HepG2 (cell line): Measurements from ENCODE around the gene EBF4. TPM values are rescaled to one million over a fixed set of nuclear protein-coding genes. Genes with fewer than 3 reads are reported as not detected.

Experiments used
- DPF2 ChIP-seq: sonication (generic); formaldehyde crosslinking; IDR thresholded peaks from 2 replicates; pipeline ENCODE4 v1.4.0; 2020; ENCODE audit warnings: mild to moderate bottlenecking, low read depth, missing genetic modification reagents, borderline replicate concordance
- EZH2 ChIP-seq: conservative IDR thresholded peaks from 2 replicates; pipeline ENCODE4 v1.6.1; 2012; ENCODE audit warnings: mild to moderate bottlenecking, low read depth, low read length, moderate library complexity
- HDAC1 ChIP-seq: sonication (generic); formaldehyde crosslinking; IDR thresholded peaks from 2 replicates; pipeline ENCODE4 v1.5.1; 2020; ENCODE audit warnings: mild to moderate bottlenecking, missing genetic modification reagents
- HNRNPUL1 ChIP-seq: fragments of 200-400 bp; formaldehyde crosslinking; IDR thresholded peaks from 2 replicates; pipeline ENCODE4 v1.6.1; 2017; ENCODE audit warnings: low read depth, mild to moderate bottlenecking, low read length, moderate library complexity
- NFIC ChIP-seq: IDR thresholded peaks from 2 replicates; pipeline ENCODE4 v1.6.1; 2012; ENCODE audit warnings: mild to moderate bottlenecking, low read length, inconsistent platforms
- NRL ChIP-seq: sonication (generic); formaldehyde crosslinking; IDR thresholded peaks from 2 replicates; pipeline ENCODE4 v1.5.0; 2020; ENCODE audit warnings: missing genetic modification reagents, mild to moderate bottlenecking, moderate library complexity, borderline replicate concordance
- SOX13 ChIP-seq, 3 experiments: fragments of 450-650 bp in 1 of 3; sonication (generic) in 1 of 3; formaldehyde crosslinking in 1 of 3; IDR thresholded peaks in 2 of 3; conservative IDR thresholded peaks in 1 of 3; 2 replicates each; pipeline versions ENCODE4 v1.5.0 to v1.6.1; 2016 to 2020; ENCODE audit warnings: antibody characterized with exemption in 1 of 3, mild to moderate bottlenecking in 1 of 3, missing compliant biosample characterization in 1 of 3, missing genetic modification reagents in 1 of 3, moderate library complexity in 1 of 3
- ZNF660 ChIP-seq: sonication (generic); formaldehyde crosslinking; IDR thresholded peaks from 2 replicates; pipeline ENCODE4 v1.5.1; 2020; ENCODE audit warnings: mild to moderate bottlenecking, low read depth, missing genetic modification reagents, borderline replicate concordance
- polyA plus RNA-seq, 8 experiments: library from polyadenylated mRNA; depleted of rRNA in 3 of 8; stranded (reverse) in 7 of 8; unstranded in 1 of 8; fragments of >200 nt; fragmentation: Illumina TruSeq in 4 of 8; extraction: Trizol in 4 of 8; gene quantifications; 2 replicates each; pipeline versions ENCODE4 v1.2.1 to v1.2.3, GENCODE V29; 2011 to 2016; ENCODE audit warnings: low read depth in 4 of 8, missing spikeins in 1 of 8, mixed read lengths in 1 of 8; ENCODE audit not compliant: insufficient read depth in 1 of 8
- total RNA-seq, 5 experiments: library from RNA; depleted of rRNA; stranded (reverse); fragments of >200 nt; fragmentation: Illumina TruSeq; extraction: Trizol; gene quantifications; 2 replicates each; pipeline ENCODE4 v1.2.3, GENCODE V29; 2016; ENCODE audit warnings: low read depth in 1 of 5
- TF ChIP-seq, protein P1 (sequence below), 2 experiments: sonication (generic) in 1 of 2; formaldehyde crosslinking in 1 of 2; IDR thresholded peaks; 2 replicates each; pipeline versions ENCODE4 v1.6.1 to v1.9.0; 2014 to 2022; ENCODE audit warnings: antibody characterized with exemption in 1 of 2, borderline replicate concordance in 1 of 2, inconsistent platforms in 1 of 2, low read depth in 1 of 2, missing genetic modification reagents in 1 of 2
- TF ChIP-seq, protein P2 (sequence below): sonication (generic); formaldehyde crosslinking; IDR thresholded peaks from 2 replicates; pipeline ENCODE4 v1.9.0; 2021; ENCODE audit warnings: mild to moderate bottlenecking, missing genetic modification reagents
- TF ChIP-seq, protein P3 (sequence below): sonication (generic); formaldehyde crosslinking; IDR thresholded peaks from 2 replicates; pipeline ENCODE4 v1.9.0; 2022; ENCODE audit warnings: missing genetic modification reagents, mild to moderate bottlenecking, borderline replicate concordance

Gene EBF4
- total and polyA plus RNA-seq, 2 of the 13 experiments (the other 11 are each of a cell fraction or from before 2014, with no cell fraction given) = 0.84 to 2.2 TPM

DNA sequence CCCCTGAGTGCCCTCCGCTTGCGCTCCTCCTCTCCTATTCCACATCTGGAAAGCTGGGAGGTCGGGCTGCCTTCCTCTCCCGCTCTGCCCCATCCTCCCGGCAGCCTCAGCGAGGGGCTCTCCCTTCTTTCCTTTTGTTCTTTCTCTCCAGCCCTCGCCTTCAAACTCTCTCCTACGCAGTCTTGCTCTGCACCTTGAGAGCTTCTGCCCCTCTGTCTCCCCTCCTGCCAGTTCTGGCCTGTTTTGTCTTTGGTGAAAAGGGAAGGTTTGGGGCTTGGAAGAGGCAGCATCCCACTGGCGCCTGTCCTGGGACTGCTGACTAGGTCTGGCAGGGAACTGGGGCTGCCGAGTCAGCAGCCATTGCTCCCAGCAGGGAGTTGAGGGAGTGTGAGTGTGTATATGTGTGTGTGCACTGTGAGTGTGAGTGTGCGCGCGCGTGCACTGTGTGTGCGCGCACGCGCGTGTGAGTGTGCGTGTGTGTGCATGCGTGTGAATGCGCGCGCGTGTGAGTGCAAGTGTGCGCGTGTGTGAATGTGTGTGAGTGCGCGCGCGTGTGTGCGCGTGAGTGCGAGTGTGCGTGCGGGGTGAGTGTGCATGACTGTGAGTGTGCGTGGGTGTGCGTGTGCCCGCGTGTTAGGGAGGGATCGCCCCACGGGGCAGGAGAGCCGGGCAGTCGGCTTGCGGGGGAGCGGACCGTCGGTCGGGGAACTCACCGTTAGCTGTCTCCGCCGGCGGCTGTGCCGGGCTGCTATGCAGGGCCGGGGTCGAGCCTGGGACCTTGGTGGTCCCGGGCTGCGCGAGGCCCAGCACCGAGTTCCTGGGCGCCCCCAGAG, 107.3 kb downstream of the EBF4 start (continued):
- TF ChIP-seq, protein P1, sequence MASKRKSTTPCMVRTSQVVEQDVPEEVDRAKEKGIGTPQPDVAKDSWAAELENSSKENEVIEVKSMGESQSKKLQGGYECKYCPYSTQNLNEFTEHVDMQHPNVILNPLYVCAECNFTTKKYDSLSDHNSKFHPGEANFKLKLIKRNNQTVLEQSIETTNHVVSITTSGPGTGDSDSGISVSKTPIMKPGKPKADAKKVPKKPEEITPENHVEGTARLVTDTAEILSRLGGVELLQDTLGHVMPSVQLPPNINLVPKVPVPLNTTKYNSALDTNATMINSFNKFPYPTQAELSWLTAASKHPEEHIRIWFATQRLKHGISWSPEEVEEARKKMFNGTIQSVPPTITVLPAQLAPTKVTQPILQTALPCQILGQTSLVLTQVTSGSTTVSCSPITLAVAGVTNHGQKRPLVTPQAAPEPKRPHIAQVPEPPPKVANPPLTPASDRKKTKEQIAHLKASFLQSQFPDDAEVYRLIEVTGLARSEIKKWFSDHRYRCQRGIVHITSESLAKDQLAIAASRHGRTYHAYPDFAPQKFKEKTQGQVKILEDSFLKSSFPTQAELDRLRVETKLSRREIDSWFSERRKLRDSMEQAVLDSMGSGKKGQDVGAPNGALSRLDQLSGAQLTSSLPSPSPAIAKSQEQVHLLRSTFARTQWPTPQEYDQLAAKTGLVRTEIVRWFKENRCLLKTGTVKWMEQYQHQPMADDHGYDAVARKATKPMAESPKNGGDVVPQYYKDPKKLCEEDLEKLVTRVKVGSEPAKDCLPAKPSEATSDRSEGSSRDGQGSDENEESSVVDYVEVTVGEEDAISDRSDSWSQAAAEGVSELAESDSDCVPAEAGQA (IDR thresholded peaks at IDR 0.05; ENCODE audit: low read depth) = no peak
- TF ChIP-seq, protein P1 (CRISPR knock-in tag; IDR thresholded peaks at IDR 0.05; ENCODE audit: borderline replicate concordance) = no peak
- TF ChIP-seq NRL (0 out of 2 replicates have a peak, but pooled peaks have one; percentile 35), EZH2 (peak; percentile 90; the same call in 1 of the 2 replicates), HNRNPUL1 (no peak), NFIC (no peak), ZNF660 (CRISPR knock-in tag) (no peak), DPF2 (CRISPR knock-in tag) (0 out of 2 replicates have a peak, but pooled peaks have one; percentile 38), HDAC1 (CRISPR knock-in tag) (no peak), SOX13 (IDR thresholded peaks at IDR 0.05) (no peak), SOX13 (CRISPR knock-in tag; conservative IDR thresholded peaks at IDR 0.05 in 1 of 2, IDR thresholded peaks at IDR 0.05 in 1 of 2) (no peak)
- TF ChIP-seq, protein P2, sequence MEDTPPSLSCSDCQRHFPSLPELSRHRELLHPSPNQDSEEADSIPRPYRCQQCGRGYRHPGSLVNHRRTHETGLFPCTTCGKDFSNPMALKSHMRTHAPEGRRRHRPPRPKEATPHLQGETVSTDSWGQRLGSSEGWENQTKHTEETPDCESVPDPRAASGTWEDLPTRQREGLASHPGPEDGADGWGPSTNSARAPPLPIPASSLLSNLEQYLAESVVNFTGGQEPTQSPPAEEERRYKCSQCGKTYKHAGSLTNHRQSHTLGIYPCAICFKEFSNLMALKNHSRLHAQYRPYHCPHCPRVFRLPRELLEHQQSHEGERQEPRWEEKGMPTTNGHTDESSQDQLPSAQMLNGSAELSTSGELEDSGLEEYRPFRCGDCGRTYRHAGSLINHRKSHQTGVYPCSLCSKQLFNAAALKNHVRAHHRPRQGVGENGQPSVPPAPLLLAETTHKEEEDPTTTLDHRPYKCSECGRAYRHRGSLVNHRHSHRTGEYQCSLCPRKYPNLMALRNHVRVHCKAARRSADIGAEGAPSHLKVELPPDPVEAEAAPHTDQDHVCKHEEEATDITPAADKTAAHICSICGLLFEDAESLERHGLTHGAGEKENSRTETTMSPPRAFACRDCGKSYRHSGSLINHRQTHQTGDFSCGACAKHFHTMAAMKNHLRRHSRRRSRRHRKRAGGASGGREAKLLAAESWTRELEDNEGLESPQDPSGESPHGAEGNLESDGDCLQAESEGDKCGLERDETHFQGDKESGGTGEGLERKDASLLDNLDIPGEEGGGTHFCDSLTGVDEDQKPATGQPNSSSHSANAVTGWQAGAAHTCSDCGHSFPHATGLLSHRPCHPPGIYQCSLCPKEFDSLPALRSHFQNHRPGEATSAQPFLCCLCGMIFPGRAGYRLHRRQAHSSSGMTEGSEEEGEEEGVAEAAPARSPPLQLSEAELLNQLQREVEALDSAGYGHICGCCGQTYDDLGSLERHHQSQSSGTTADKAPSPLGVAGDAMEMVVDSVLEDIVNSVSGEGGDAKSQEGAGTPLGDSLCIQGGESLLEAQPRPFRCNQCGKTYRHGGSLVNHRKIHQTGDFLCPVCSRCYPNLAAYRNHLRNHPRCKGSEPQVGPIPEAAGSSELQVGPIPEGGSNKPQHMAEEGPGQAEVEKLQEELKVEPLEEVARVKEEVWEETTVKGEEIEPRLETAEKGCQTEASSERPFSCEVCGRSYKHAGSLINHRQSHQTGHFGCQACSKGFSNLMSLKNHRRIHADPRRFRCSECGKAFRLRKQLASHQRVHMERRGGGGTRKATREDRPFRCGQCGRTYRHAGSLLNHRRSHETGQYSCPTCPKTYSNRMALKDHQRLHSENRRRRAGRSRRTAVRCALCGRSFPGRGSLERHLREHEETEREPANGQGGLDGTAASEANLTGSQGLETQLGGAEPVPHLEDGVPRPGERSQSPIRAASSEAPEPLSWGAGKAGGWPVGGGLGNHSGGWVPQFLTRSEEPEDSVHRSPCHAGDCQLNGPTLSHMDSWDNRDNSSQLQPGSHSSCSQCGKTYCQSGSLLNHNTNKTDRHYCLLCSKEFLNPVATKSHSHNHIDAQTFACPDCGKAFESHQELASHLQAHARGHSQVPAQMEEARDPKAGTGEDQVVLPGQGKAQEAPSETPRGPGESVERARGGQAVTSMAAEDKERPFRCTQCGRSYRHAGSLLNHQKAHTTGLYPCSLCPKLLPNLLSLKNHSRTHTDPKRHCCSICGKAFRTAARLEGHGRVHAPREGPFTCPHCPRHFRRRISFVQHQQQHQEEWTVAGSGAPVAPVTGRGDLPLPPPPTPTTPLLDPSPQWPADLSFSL (CRISPR knock-in tag) = peak; percentile 40; the same call in 1 of the 2 replicates
- TF ChIP-seq, protein P3, sequence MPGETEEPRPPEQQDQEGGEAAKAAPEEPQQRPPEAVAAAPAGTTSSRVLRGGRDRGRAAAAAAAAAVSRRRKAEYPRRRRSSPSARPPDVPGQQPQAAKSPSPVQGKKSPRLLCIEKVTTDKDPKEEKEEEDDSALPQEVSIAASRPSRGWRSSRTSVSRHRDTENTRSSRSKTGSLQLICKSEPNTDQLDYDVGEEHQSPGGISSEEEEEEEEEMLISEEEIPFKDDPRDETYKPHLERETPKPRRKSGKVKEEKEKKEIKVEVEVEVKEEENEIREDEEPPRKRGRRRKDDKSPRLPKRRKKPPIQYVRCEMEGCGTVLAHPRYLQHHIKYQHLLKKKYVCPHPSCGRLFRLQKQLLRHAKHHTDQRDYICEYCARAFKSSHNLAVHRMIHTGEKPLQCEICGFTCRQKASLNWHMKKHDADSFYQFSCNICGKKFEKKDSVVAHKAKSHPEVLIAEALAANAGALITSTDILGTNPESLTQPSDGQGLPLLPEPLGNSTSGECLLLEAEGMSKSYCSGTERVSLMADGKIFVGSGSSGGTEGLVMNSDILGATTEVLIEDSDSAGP (CRISPR knock-in tag) = 0 out of 2 replicates have a peak, but pooled peaks have one; percentile 4
